ENCODE measurements around the gene PCDH1. TPM values are rescaled to one million over a fixed set of nuclear protein-coding genes. Genes with fewer than 3 reads are reported as not detected.

PCDH1 gene
- total RNA-seq, 4 donors from 2014 or later: 92.5 to 217 (median 164) TPM

- Histone ChIP-seq H3K36me3 (peaks cover 0 to 12% (median 0%) of the 10 kb centered on the region in 4 donors), H3K4me3 (no peak overlapping the region), H3K9me3 (no peaks in the 10 kb centered on the region), H3K27ac (peak overlapping the region; percentile 63 to 96 (median 94)), H3K4me1 (peaks cover 10 to 40% (median 33%) of the 10 kb centered on the region in 4 donors), H3K27me3 (no peaks in the 10 kb centered on the region)
- TF ChIP-seq EP300 (IDR thresholded peaks at IDR 0.05; ENCODE audit: low read depth): no peak
- DNase-seq: no peak
- WGBS, 2 donors (ENCODE audit: low coverage in 1 of 2): 25 to 70% methylated on average over 4 to 24 of the region's 24 CpGs
- in situ Hi-C loops (cut with MboI; ENCODE audit: low pct_ligation_motif_present in 1 of 4, low pct_unique_long_range_greater_than_20kb in 1 of 4, low sequenced_read_pairs in 3 of 4) (no loop called here), intact Hi-C loops (cut with DNase I; ENCODE audit: low total_unique reads) (no loop called here)
These were observed 13.5 kb downstream of the PCDH1 start for GRCh38 chr5:141864371-141865370.

- Histone ChIP-seq H3K9me3 (no peaks in the 10 kb centered on the region), H3K27me3 (no peaks in the 10 kb centered on the region), H3K4me3 (no peak overlapping the region), H3K36me3 (peaks cover 0 to 12% (median 0%) of the 10 kb centered on the region in 4 donors), H3K4me1 (peaks cover 5 to 39% (median 27%) of the 10 kb centered on the region in 4 donors), H3K27ac (no peak overlapping the region)
- no peak for DNase-seq
- WGBS, 2 donors (ENCODE audit: low coverage in 1 of 2): 92 to 100% methylated on average over 2 to 20 of the region's 20 CpGs
- intact Hi-C loops (cut with DNase I; ENCODE audit: low total_unique reads): no loop called here
- TF ChIP-seq EP300 (IDR thresholded peaks at IDR 0.05; ENCODE audit: low read depth) (no peak), POLR2AphosphoS5 (IDR thresholded peaks at IDR 0.05) (no peak), CTCF (IDR thresholded peaks at IDR 0.05) (no peak), POLR2A (IDR thresholded peaks at IDR 0.05) (no peak)
- in situ Hi-C loops (cut with MboI; ENCODE audit: low pct_ligation_motif_present in 1 of 4, low pct_unique_long_range_greater_than_20kb in 1 of 4, low sequenced_read_pairs in 3 of 4): no loop called here
These were observed 14.5 kb downstream of the PCDH1 start for GRCh38 chr5:141863569-141864178.

- H3K27me3 ChIP-seq: no peaks in the 10 kb centered on the region
- in situ Hi-C loops (cut with MboI; ENCODE audit: low pct_ligation_motif_present in 1 of 4, low pct_unique_long_range_greater_than_20kb in 1 of 4, low sequenced_read_pairs in 3 of 4): no loop called here
- no peak for DNase-seq
These were observed 15.2 kb downstream of the PCDH1 start for GRCh38 chr5:141862936-141863543.

DNA sequence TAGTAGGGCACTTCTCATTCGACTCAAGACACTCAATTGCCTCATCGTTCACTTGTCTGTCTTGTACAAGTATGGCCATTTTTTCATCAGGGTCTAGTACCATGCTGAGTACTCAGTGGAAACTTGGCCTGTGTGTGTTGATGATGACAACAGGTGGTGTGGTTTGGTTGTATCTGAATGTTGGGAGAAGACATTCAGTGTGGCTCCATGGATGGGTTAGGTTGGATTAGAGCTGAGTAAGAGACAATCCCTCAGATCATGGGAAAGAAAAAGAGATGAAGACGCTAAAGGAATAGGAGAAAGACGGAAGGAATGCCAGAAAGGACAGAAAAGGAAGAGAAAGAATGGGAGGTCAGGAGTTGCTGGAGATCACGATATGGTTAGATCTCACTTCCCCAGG lies 17.0 kb downstream of the PCDH1 start:
- 76 to 82% methylated on average over 3 to 5 of the region's 5 CpGs for WGBS, 2 donors (ENCODE audit: low coverage in 1 of 2)
- Histone ChIP-seq H3K36me3 (peaks cover 0 to 12% (median 0%) of the 10 kb centered on the region in 4 donors), H3K4me1 (peaks cover 0 to 19% (median 9%) of the 10 kb centered on the region in 4 donors), H3K9me3 (no peaks in the 10 kb centered on the region), H3K4me3 (no peak overlapping the region), H3K27me3 (no peaks in the 10 kb centered on the region), H3K27ac (no peak overlapping the region)
- in situ Hi-C loops (cut with MboI; ENCODE audit: low pct_ligation_motif_present in 1 of 4, low pct_unique_long_range_greater_than_20kb in 1 of 4, low sequenced_read_pairs in 3 of 4): no loop called here
- intact Hi-C loops (cut with DNase I; ENCODE audit: low total_unique reads): no loop called here
- no peak for DNase-seq
- TF ChIP-seq CTCF (IDR thresholded peaks at IDR 0.05): no peak

More at GRCh38 chr5:141862936-141863543, 15.2 kb downstream of the PCDH1 start:
- intact Hi-C loops (cut with DNase I; ENCODE audit: low total_unique reads): no loop called here
- 78 to 96% methylated on average over 5 to 16 of the region's 16 CpGs for WGBS, 2 donors (ENCODE audit: low coverage in 1 of 2)
- no peak overlapping the region for H3K27ac ChIP-seq
- no peak for TF ChIP-seq EP300 (IDR thresholded peaks at IDR 0.05; ENCODE audit: low read depth)
- no peak for TF ChIP-seq POLR2A (IDR thresholded peaks at IDR 0.05)
- no peak for TF ChIP-seq CTCF (IDR thresholded peaks at IDR 0.05)
- no peak for TF ChIP-seq POLR2AphosphoS5 (IDR thresholded peaks at IDR 0.05)
- peaks cover 0 to 12% (median 0%) of the 10 kb centered on the region in 4 donors for H3K36me3 ChIP-seq
- peaks cover 4 to 38% (median 24%) of the 10 kb centered on the region in 4 donors for H3K4me1 ChIP-seq
- H3K9me3 ChIP-seq: no peaks in the 10 kb centered on the region
- H3K4me3 ChIP-seq: no peak overlapping the region

Measured in transverse colon (tissue), 4 donors.